NCI-H748 (cell line): ENCODE results near the gene NFE2L3.
A peak's percentile ranks its signal among the peaks of the same experiment; 100 is the strongest.
"Not testable (repeated sequence)": the region's sequence is repeated elsewhere in the genome, so short reads cannot be mapped to it uniquely, and the experiment has no call there.

Source experiments
- DNase-seq: peaks from one replicate; lab custom pipeline; 2025; ENCODE audit not compliant: unreplicated experiment; lab: John Stamatoyannopoulos, UW

The NFE2L3 gene

GRCh38 chr7:26185131-26185843 is 33.3 kb downstream of the NFE2L3 start:
- no peak for DNase-seq

GRCh38 chr7:26185844-26186180 is 33.8 kb downstream of the NFE2L3 start:
- DNase-seq = no peak

- no peak for DNase-seq
These were observed 34.6 kb downstream of the NFE2L3 start for GRCh38 chr7:26186364-26187311.

- peak; percentile 69 for DNase-seq
These were observed 35.6 kb downstream of the NFE2L3 start for GRCh38 chr7:26187380-26188205.

- peak; percentile 40 for DNase-seq
These were observed 36.4 kb downstream of the NFE2L3 start for GRCh38 chr7:26188206-26188956.

GRCh38 chr7:26188957-26189541 is 37.1 kb downstream of the NFE2L3 start:
- DNase-seq = no peak

- DNase-seq = no peak
These were observed 37.7 kb downstream of the NFE2L3 start for GRCh38 chr7:26189697-26190096.

GRCh38 chr7:26190417-26190869 is 38.4 kb downstream of the NFE2L3 start:
- DNase-seq = no peak

GRCh38 chr7:26191233-26191973 is 39.4 kb downstream of the NFE2L3 start:
- no peak for DNase-seq

GRCh38 chr7:26191974-26192479 is 40.0 kb downstream of the NFE2L3 start:
- DNase-seq = no peak

- DNase-seq = no peak
These were observed 40.6 kb downstream of the NFE2L3 start for GRCh38 chr7:26192485-26193087.

- no peak for DNase-seq
These were observed 41.6 kb downstream of the NFE2L3 start for GRCh38 chr7:26193432-26194207.

GRCh38 chr7:26194764-26195163 is 42.8 kb downstream of the NFE2L3 start:
- DNase-seq = not testable (repeated sequence)

GRCh38 chr7:26195182-26195581 is 43.2 kb downstream of the NFE2L3 start:
- no peak for DNase-seq

- DNase-seq = no peak
These were observed 44.1 kb downstream of the NFE2L3 start for GRCh38 chr7:26195867-26196657.

- no peak for DNase-seq
These were observed 45.4 kb downstream of the NFE2L3 start for GRCh38 chr7:26197153-26198115.
